GM10847 (cell line): Measurements from ENCODE around the gene PFN1.
A peak's percentile ranks its signal among the peaks of the same experiment; 100 is the strongest.

Experiments used
- POLR2A ChIP-seq: IDR thresholded peaks from 2 replicates; pipeline ENCODE4 v1.6.1; 2011; ENCODE audit not compliant: insufficient read length; ENCODE audit errors: extremely low read depth

PFN1 gene

DNA sequence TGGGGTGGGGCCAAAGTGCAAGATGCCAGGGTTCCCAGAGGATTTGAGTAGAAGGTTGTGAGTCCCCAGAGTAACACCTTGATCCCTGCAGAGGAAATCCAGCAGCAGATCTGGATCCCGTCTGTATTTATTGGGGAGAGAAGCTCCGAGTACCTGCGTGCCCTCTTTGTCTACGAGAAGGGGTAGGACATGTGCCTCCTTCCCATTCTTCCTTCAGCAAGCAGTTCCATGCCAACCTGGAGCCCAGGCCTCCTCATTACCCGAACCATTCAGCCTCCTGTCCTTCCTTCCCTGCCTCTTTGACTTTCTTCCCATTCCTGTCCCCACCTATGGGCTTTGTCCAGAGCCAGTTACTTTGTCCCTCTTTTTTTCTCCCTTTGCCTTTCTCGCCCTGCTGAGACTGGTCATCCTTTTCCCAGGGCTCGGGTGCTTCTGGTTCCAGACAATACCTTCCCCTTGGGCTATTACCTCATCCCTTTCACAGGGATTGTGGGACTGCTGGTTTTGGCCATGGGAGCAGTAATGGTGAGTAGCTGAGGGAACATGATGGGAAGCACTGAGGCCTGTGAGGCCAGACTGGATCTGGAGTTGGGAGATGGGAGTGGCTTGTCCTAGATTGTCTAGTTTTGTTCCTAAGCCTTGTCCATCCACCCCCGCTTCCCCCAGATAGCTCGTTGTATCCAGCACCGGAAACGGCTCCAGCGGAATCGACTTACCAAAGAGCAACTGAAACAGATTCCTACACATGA lies 5.4 kb downstream of the PFN1 start:
- no peak for TF ChIP-seq POLR2A

DNA sequence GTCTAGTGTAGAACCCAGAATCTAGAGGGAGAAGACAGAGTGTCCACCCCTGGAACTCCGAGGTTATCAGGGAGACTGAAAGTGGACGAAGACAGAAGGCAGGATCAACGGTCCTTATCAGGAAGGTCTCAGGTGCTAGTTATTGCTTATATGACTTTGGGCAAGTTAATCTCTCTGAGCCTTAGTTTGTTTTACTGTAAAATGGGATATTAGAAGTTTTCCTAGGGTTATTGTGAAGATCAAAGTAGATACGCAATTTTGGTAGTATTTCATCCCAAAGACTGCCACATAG lies 7.1 kb downstream of the PFN1 start:
- TF ChIP-seq POLR2A, result no peak

DNA sequence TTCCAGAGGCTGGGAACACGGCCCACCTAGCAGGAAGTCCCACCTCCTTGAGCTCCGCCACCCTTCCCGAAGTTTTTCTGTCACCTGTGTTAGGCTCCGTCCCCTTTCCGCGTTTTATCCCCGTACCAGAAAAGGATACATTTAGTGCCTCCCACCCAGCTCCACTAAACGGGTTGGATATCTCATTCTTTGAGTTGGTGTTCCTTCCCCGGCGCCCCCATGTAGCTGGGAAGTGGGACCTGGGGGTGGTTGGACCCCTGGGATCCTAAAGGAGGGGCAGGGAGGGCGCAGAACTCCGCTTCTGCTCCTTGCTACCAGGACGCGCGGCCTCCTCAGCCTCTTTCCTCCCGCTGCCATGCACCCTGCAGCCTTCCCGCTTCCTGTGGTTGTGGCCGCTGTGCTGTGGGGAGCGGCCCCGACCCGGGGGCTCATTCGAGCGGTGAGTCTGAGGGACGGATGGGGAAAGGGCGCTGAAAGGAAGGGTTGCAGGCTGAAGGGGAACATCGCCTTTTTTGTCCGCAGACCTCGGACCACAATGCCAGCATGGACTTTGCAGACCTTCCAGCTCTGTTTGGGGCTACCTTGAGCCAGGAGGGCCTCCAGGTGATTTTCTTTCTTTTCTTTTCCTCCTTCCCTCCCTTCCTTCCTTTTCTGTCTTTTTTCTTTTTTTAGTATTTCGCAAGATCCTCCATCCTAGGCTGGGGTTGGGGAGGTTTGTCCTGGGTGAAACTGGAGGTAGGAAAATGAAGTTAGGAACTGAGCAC lies 7.6 kb downstream of the PFN1 start:
- TF ChIP-seq POLR2A, result no peak

DNA sequence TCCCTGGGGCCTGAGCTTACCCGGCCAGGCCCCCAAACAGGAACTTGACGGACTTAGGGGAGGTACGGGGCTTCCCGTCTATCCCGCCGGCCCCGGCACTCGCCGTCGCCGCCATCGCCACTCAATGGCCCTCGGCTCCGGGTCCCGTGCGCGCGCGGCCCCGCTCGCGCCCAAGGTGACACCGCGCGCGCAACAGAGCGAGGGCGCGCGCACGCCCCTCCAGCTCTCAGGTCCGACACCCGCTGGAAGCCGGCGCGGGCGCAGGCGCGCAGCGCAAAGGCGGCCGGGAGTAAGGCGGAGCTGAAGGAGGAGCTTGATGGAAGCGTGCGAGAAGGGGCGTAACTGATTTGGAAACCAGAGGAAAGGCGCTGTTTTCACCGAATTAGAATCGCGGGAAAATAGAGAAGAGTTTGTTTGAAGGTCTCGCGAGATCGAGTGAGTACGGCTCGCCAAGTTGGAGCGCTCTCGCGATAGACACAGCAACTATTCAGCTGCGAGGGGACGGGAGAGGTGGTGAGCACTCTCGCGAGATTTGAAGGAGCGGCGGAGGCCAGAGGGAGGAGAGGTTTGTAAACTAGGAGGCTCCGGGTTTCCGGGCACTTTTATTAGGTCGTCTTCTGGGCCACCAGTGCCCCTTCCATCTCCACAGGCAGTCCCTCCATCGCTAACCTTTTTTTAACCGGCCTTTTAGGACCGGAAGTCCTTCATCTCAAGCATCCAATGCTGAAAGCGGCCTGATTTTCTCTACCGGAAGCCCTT lies 8.4 kb downstream of the PFN1 start, which contains the start of the genes RNF167 and SLC25A11:
Gene RNF167 (plus strand): TSS at position 473 of the 759 bp plus-strand sequence. CDS start 642 bp downstream, outside the sequence.
Gene SLC25A11 (minus strand): TSS at position 251 of the 759 bp plus-strand sequence. CDS start 136 bp downstream, at position 115.
- peak; percentile 87 for TF ChIP-seq POLR2A

DNA sequence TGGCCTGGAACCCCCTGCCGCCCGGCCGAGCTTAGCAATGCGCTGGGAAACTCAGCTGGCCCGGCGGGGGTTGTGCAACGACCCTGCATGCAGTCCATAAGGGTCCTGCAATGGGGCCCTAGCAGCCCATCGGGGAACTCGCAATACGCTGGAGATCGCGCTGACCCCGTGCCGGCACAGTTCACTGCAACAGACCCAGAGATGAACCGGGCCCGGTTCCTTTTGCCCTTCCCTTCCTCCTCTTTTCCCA lies 8.9 kb downstream of the PFN1 start:
- TF ChIP-seq POLR2A, result no peak

DNA sequence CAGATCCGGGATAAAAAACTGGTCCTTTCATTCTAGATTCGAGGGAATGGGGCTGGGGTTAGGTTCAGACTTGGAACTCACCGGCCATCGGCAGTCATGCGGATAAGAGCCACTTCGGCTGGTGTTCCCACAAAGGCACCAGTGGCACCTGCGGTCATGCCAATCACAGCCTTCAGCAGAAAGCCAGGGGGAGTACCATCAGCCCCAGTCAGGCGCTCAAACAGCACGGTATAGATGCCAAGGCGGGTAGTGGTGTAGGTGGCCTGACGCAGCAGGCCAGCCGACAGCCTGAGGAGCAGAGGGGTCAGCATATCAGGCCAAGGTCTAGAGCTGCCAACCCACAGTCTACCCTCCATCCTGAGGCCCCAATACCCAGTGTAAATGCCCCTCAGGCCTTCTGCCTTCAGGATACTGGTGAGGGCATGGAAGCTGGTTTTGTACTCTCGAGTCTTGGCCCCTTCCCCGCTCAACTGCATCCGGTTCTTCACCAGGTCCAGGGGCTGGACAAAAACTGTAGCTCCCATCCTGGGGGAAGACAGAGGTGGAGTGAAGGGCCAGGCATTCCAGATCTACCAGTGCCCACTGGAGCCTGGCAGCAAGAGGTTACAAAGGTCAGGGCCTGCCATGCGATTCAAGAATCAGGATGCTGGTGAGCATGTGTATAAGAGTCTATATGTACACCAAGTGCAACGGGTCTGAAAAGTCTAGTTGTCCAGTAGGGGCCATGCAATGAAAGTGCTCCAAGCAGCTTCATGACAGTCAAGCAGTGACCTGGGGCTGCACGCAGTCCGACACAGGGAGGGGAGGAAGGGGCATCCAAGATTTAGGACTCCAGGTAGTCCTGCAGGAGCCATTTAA lies 9.4 kb downstream of the PFN1 start:
- no peak for TF ChIP-seq POLR2A

DNA sequence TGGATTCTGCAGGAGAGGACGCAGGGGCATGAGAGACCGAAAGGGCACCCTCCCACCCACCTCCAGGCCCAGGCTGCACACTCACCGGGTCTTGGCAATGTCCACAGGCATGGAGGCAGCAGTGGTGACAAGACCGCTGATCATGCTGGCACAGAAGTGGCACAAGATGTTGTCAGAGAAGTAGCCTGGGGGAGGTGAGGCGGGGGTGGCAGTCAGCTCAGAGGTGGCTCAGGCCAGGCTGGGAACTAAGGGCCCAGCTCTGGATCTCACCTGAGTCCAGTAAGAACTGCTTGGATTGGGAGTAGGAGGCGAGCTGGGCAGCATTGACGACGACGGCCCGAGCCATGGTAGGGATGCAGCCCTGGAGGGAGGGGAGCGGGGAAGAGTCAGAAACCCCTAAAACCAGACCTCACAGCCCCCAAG lies 10.2 kb downstream of the PFN1 start:
- no peak for TF ChIP-seq POLR2A

DNA sequence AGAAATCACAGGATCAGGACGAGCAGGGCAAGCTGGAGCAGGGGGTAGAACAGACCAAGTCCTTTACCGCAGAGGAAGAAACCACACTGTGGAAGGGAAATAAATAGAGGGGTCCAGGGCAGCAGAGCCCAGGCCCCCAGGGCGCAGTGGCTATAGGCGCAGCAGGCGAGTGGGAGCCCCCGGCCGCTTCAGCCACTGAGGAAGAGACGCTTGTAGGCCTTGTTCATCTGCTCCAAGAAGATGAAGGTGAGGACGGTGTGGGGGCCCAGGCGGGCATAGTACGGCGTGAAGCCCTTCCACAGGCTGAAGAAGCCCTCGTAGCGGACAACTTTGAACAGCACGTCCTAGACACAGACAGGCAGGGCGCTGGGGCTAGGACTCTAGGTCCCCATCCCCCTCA lies 10.8 kb downstream of the PFN1 start:
- TF ChIP-seq POLR2A, result no peak

DNA sequence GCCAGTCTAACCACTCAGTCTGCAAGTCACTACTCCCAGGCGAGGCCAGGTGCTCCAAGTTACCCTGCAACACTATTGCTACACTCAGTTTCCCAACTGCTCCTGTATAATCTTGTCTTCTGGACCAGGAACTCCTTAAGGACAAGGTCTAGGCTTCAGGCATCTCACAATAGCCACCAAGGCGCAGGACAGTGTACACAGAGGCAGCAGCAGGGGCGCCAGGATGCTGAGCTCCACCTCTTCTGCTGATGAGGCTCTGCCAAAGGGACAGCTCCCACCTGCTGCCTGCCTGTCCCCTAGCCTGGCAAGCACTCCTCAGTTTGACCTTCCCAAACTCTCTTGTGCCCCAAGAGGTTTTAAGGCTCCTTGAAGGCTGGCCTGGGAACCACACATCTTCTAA lies 11.9 kb downstream of the PFN1 start:
- no peak for TF ChIP-seq POLR2A

DNA sequence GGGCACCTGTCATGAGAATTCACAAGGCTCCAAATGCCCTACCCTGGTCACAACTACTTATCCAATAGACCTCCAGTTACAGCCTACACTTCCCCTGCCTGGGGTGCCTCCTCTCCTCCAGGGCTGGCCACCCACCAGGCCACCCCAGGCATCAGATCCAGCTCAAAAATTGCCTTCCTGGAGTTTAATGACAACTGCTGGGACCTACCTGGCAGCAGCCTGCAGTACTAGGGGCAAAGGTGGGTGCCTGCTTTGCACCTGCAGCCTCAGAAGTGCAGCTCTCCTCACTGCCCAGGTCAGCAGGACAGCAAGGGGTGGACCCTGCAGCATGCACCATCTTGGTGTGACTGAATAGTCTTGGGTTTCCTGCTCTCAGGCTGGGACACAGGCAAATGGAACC lies 12.7 kb downstream of the PFN1 start:
- no peak for TF ChIP-seq POLR2A

DNA sequence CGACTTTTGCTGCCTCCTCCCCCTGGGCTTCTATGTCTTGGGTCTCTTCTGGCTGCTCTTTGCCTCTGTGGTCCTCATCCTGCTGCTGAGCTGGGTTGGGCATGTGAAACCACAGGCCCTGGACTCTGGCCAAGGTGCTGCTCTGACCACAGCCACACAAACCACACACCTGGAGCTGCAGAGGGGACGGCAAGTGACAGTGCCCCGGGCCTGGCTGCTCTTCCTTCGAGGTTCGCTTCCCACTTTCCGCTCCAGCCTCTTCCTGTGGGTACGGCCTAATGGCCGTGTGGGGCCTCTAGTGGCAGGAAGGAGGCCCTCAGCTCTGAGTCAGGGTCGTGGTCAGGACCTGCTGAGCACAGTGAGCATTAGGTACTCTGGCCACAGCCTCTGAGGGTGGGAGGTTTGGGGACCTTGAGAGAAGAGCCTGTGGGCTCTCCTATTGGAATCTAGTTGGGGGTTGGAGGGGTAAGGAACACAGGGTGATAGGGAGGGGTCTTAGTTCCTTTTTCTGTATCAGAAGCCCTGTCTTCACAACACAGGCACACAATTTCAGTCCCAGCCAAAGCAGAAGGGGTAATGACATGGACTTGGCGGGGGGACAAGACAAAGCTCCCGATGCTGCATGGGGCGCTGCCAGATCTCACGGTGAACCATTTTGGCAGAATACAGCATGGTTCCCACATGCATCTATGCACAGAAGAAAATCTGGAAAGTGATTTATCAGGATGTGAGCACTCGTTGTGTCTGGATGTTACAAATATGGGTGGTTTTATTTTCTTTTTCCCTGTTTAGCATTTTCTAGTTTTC lies 14.0 kb downstream of the PFN1 start:
- TF ChIP-seq POLR2A, result no peak

DNA sequence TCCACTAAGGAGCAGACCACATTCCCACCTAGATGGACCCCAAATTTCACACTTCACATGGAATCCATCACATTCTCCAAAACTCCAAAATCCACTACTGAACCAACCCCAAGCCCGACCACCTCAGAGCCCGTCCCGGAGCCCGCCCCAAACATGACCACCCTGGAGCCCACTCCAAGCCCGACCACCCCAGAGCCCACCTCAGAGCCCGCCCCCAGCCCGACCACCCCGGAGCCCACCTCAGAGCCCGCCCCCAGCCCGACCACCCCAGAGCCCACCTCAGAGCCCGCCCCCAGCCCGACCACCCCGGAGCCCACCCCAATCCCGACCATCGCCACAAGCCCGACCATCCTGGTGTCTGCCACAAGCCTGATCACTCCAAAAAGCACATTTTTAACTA lies 14.7 kb downstream of the PFN1 start:
- no peak for TF ChIP-seq POLR2A

DNA sequence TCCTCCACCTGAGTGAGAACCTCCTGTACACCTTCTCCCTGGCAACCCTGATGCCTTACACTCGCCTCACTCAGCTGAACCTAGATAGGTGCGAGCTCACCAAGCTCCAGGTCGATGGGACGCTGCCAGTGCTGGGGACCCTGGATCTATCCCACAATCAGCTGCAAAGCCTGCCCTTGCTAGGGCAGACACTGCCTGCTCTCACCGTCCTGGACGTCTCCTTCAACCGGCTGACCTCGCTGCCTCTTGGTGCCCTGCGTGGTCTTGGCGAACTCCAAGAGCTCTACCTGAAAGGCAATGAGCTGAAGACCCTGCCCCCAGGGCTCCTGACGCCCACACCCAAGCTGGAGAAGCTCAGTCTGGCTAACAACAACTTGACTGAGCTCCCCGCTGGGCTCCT lies 15.6 kb downstream of the PFN1 start:
- TF ChIP-seq POLR2A, result no peak

DNA sequence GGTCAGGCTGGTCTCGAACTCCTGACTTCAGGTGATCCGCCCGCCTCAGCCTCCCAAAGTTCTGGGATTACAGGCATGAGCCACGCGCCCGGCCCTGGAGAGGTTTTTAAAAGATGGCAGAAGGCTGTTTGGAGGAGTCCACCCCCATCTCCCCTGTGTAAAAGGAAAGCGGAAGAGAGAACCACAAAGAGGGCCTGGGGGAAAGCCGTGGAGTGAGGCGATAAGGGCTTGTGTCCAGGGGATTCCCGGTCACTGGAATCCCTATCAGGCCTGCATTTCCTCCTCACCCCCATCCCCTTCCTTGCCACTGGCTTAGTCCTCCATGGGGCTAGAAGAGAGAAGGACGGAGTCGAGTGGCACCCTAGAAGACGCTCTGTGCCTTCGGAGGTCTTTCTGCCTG lies 16.4 kb downstream of the PFN1 start, which contains the start of gene GP1BA:
Gene GP1BA (plus strand): TSS at position 315 of the 400 bp plus-strand sequence. CDS start 328 bp downstream, outside the sequence.
- TF ChIP-seq POLR2A, result no peak
